Liver (tissue), 9 donors: ENCODE results near the gene NFU1. TPM values are rescaled to one million over a fixed set of nuclear protein-coding genes. Genes with fewer than 3 reads are reported as not detected.
"Not testable (repeated sequence)": the region's sequence is repeated elsewhere in the genome, so short reads cannot be mapped to it uniquely, and the experiment has no call there.

Source experiments
- DNase-seq: peaks from one replicate; pipeline ENCODE4 v3.0.0-alpha.2; 2017; ENCODE audit warnings: low spot score
- H3K27ac ChIP-seq, 2 donors: one replicate each; pipeline ENCODE4 v1.7.0; 2013; ENCODE audit warnings: inconsistent platforms in 2 of 2, low read length in 2 of 2, control low read depth in 1 of 2, low read depth in 1 of 2, mild to moderate bottlenecking in 1 of 2
- H3K27me3 ChIP-seq, 4 donors: one replicate each; pipeline versions ENCODE4 v1.6.1 to v1.7.0; 2013; ENCODE audit warnings: low read length in 3 of 4, inconsistent platforms in 1 of 4, mild to moderate bottlenecking in 1 of 4, moderate library complexity in 1 of 4; ENCODE audit not compliant: control insufficient read depth in 4 of 4, insufficient read depth in 4 of 4
- H3K36me3 ChIP-seq, 4 donors: one replicate each; pipeline versions ENCODE4 v1.6.1 to v1.7.0; 2013; ENCODE audit warnings: low read length in 3 of 4, mild to moderate bottlenecking in 3 of 4, low read depth in 1 of 4, moderate library complexity in 1 of 4; ENCODE audit not compliant: control insufficient read depth in 4 of 4, insufficient read depth in 3 of 4
- H3K4me1 ChIP-seq, 4 donors: one replicate each; pipeline versions ENCODE4 v1.6.1 to v1.7.0; 2013; ENCODE audit warnings: low read length in 3 of 4, mild to moderate bottlenecking in 3 of 4, moderate library complexity in 1 of 4; ENCODE audit not compliant: control insufficient read depth in 4 of 4, insufficient read depth in 4 of 4
- H3K4me3 ChIP-seq, 3 donors: one replicate each; pipeline versions ENCODE4 v1.6.1 to v1.7.0; 2013; ENCODE audit warnings: low read length in 3 of 3, control low read depth in 1 of 3, low read depth in 1 of 3, mild to moderate bottlenecking in 1 of 3
- H3K9ac ChIP-seq, 2 donors: one replicate each; pipeline ENCODE4 v1.7.0; 2013; ENCODE audit warnings: low read length in 2 of 2, mild to moderate bottlenecking in 2 of 2, moderate library complexity in 2 of 2, control low read depth in 1 of 2, low read depth in 1 of 2
- H3K9me3 ChIP-seq, 4 donors: one replicate each; pipeline versions ENCODE4 v1.6.1 to v1.7.0; 2013; ENCODE audit warnings: low read length in 3 of 4; ENCODE audit not compliant: control insufficient read depth in 4 of 4
- GABPA ChIP-seq, 2 donors: IDR thresholded peaks in 1 of 2; conservative IDR thresholded peaks in 1 of 2; 2 replicates each; pipeline ENCODE4 v1.6.1; 2016; ENCODE audit warnings: antibody characterized with exemption in 2 of 2, mild to moderate bottlenecking in 1 of 2, moderate library complexity in 1 of 2
- HNF4A ChIP-seq, 2 donors: conservative IDR thresholded peaks; 2 replicates each; pipeline ENCODE4 v1.6.1; 2016; ENCODE audit warnings: antibody characterized with exemption in 2 of 2, mild to moderate bottlenecking in 2 of 2
- HNF4G ChIP-seq: IDR thresholded peaks from 2 replicates; pipeline ENCODE4 v1.6.1; 2016; ENCODE audit warnings: antibody characterized with exemption
- MAX ChIP-seq: IDR thresholded peaks from 2 replicates; pipeline ENCODE4 v1.6.1; 2016; ENCODE audit warnings: antibody characterized with exemption
- NR2F2 ChIP-seq: IDR thresholded peaks from 2 replicates; pipeline ENCODE4 v1.6.1; 2016; ENCODE audit warnings: antibody characterized with exemption
- RAD21 ChIP-seq, 2 donors: IDR thresholded peaks; 2 replicates each; pipeline ENCODE4 v1.6.1; 2016; ENCODE audit warnings: antibody characterized with exemption in 2 of 2, mild to moderate bottlenecking in 2 of 2
- REST ChIP-seq: IDR thresholded peaks from 2 replicates; pipeline ENCODE4 v1.6.1; 2016; ENCODE audit warnings: antibody characterized with exemption, mild to moderate bottlenecking
- RXRA ChIP-seq, 2 donors: IDR thresholded peaks; 2 replicates each; pipeline ENCODE4 v1.6.1; 2017 to 2018; ENCODE audit warnings: antibody characterized with exemption in 2 of 2, mild to moderate bottlenecking in 1 of 2
- SP1 ChIP-seq: IDR thresholded peaks from 2 replicates; pipeline ENCODE4 v1.6.1; 2018; ENCODE audit warnings: antibody characterized with exemption, mild to moderate bottlenecking
- WGBS: extraction: QIAGEN DNeasy Blood & Tissue Kit; methylation state at CpG from one replicate; pipeline ENCODE4 v1.1.7; 2013; 5-methylcytosine and 5-hydroxymethylcytosine counted together
- polyA plus RNA-seq, 2 donors: library from polyadenylated mRNA; stranded (reverse) in 1 of 2; unstranded in 1 of 2; fragments of 200-250 nt in 1 of 2; fragments of >200 nt in 1 of 2; fragmentation: Nextera tagmentation in 1 of 2; extraction: Ambion mirVana in 1 of 2; gene quantifications; one replicate each; pipeline versions ENCODE4 v1.2.1 to v1.2.3, GENCODE V29; 2013 to 2015
- total RNA-seq, 2 donors: library from RNA; depleted of rRNA; stranded (reverse); fragments of >200 nt; gene quantifications; one replicate each; pipeline ENCODE4 v1.2.3, GENCODE V29; 2014
- donor health status: healthy.
- donor health status: healthy.
- donor health status: healthy.
- donor health status: healthy.
- donor health status: healthy.

The NFU1 gene
- total and polyA plus RNA-seq, 4 donors: 7.4 to 37.4 (median 16.0) TPM

- TF ChIP-seq MAX (no peak), HNF4G (no peak), REST (no peak), GABPA (IDR thresholded peaks at IDR 0.05 in 1 of 2, conservative IDR thresholded peaks at IDR 0.05 in 1 of 2) (no peak)
Observed at GRCh38 chr2:69359371-69359770, 77.9 kb downstream of the NFU1 start (continued).

- H3K4me3 ChIP-seq: no peak overlapping the region
- no peak overlapping the region for H3K27ac ChIP-seq
- peaks cover 9 to 56% (median 53%) of the 10 kb centered on the region in 4 donors for H3K36me3 ChIP-seq
- no peak for DNase-seq
- no peak overlapping the region for H3K9ac ChIP-seq
- H3K27me3 ChIP-seq: no peaks in the 10 kb centered on the region
- 84% methylated on average over 3 of the region's 3 CpGs for WGBS
- H3K9me3 ChIP-seq: no peaks in the 10 kb centered on the region
- TF ChIP-seq NR2F2 (no peak), RAD21 (IDR thresholded peaks at IDR 0.05) (no peak)
- peaks cover 0 to 3% (median 0%) of the 10 kb centered on the region in 4 donors for H3K4me1 ChIP-seq
Observed at GRCh38 chr2:69358914-69359313, 78.3 kb downstream of the NFU1 start.

- Histone ChIP-seq H3K9me3 (no peaks in the 10 kb centered on the region), H3K4me1 (peaks cover 0 to 3% (median 0%) of the 10 kb centered on the region in 4 donors), H3K9ac (no peak overlapping the region), H3K27ac (no peak overlapping the region), H3K4me3 (no peak overlapping the region), H3K27me3 (no peaks in the 10 kb centered on the region), H3K36me3 (peaks cover 5 to 50% (median 39%) of the 10 kb centered on the region in 4 donors)
- no peak for DNase-seq
- WGBS: 69% methylated on average over 5 of the region's 5 CpGs
- peak; percentile 33 to 35 for TF ChIP-seq HNF4A (conservative IDR thresholded peaks at IDR 0.05)
- no peak for TF ChIP-seq SP1
Observed at GRCh38 chr2:69356471-69356870, 80.8 kb downstream of the NFU1 start.

- 74% methylated on average over 3 of the region's 3 CpGs for WGBS
Observed at GRCh38 chr2:69354976-69355375, 82.3 kb downstream of the NFU1 start.

More at GRCh38 chr2:69354976-69355375, 82.3 kb downstream of the NFU1 start:
- DNase-seq, H3K9me3 ChIP-seq, H3K9ac ChIP-seq, H3K4me1 ChIP-seq, H3K27me3 ChIP-seq, H3K4me3 ChIP-seq, H3K27ac ChIP-seq: not testable (repeated sequence)
- TF ChIP-seq RXRA (IDR thresholded peaks at IDR 0.05): peak in 1 of 2 donors; percentile 15
- H3K36me3 ChIP-seq: peaks cover 2 to 47% (median 33%) of the 10 kb centered on the region in 4 donors
